Thymus (tissue), 11 donors: ENCODE measurements around the gene GNAI2. TPM values are rescaled to one million over a fixed set of nuclear protein-coding genes. Genes with fewer than 3 reads are reported as not detected.

Source experiments
- DNase-seq, 9 donors: peaks; one replicate each; pipeline ENCODE4 v3.0.0-alpha.2; 2013; ENCODE audit warnings: low spot score in 9 of 9, low read depth in 6 of 9, missing footprints in 1 of 9
- H3K27ac ChIP-seq, 2 donors: one replicate each; pipeline ENCODE4 v1.5.1; 2013; ENCODE audit warnings: control low read depth in 1 of 2, low read depth in 1 of 2, low read length in 1 of 2, mild to moderate bottlenecking in 1 of 2, moderate library complexity in 1 of 2
- H3K27me3 ChIP-seq, 2 donors: one replicate each; pipeline ENCODE4 v1.5.1; 2013; ENCODE audit warnings: low read length in 1 of 2; ENCODE audit not compliant: control insufficient read depth in 2 of 2, insufficient read depth in 1 of 2
- H3K36me3 ChIP-seq, 2 donors: one replicate each; pipeline ENCODE4 v1.5.1; 2013; ENCODE audit warnings: low read length in 1 of 2, mild to moderate bottlenecking in 1 of 2, moderate library complexity in 1 of 2; ENCODE audit not compliant: control insufficient read depth in 2 of 2, insufficient read depth in 2 of 2
- H3K4me1 ChIP-seq, 2 donors: one replicate each; pipeline ENCODE4 v1.5.1; 2013; ENCODE audit warnings: low read length in 2 of 2; ENCODE audit not compliant: control insufficient read depth in 2 of 2, insufficient read depth in 2 of 2
- H3K4me3 ChIP-seq, 2 donors: one replicate each; pipeline ENCODE4 v1.5.1; 2013; ENCODE audit warnings: low read length in 2 of 2, control low read depth in 1 of 2, mild to moderate bottlenecking in 1 of 2
- H3K9me3 ChIP-seq, 2 donors: one replicate each; pipeline ENCODE4 v1.5.1; 2013; ENCODE audit warnings: low read length in 1 of 2, mild to moderate bottlenecking in 1 of 2; ENCODE audit not compliant: control insufficient read depth in 2 of 2, insufficient read depth in 1 of 2
- WGBS: extraction: QIAGEN DNeasy Blood & Tissue Kit; methylation state at CpG from one replicate; pipeline ENCODE4 v1.1.7; 2013; 5-methylcytosine and 5-hydroxymethylcytosine counted together
- polyA plus RNA-seq: library from polyadenylated mRNA; stranded (reverse); fragments of 200-250 nt; gene quantifications from one replicate; pipeline ENCODE4 v1.2.3, GENCODE V29; 2013
- total RNA-seq: library from RNA; stranded (reverse); fragments of 120-200 nt; gene quantifications from one replicate; pipeline ENCODE4 v1.2.4, GENCODE V29; 2013
- donor health status: healthy.

Gene GNAI2
- total and polyA plus RNA-seq, 2 donors: 177 to 187 TPM

DNA sequence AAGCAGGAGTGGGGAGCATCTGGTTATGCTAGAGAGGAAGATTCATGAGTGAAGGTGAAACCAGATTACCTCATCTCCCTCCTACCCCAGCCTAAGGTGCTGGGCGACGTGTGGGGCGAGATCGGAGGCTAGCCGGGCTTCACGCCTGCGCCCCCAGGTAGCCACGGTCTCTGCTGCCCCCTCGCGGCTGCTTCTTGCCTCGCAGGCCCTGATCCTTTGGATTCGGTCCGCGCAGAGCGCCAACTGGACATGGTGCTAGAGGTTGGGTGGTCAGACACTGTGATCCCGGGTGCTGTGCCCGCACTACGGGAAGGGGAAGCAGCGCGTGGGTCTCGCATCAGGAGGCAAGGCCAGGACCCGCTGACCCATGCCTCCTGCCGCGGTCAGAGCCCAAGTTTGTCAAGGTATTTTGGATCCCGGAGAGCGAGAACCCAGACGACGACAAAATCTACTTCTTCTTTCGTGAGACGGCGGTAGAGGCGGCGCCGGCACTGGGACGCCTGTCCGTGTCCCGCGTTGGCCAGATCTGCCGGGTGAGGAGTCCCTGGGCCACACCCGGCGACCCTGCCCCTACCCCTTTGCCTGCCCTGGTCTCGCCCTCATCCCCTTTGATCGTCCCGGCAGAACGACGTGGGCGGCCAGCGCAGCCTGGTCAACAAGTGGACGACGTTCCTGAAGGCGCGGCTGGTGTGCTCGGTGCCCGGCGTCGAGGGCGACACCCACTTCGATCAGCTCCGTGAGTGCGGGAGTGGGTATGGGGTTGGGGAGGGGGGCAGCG lies 37.1 kb downstream of the GNAI2 start:
- DNase-seq: peak in 7 of 9 donors; percentile 39 to 85 (median 73)
- 5% methylated on average over 61 of the region's 61 CpGs for WGBS

DNA sequence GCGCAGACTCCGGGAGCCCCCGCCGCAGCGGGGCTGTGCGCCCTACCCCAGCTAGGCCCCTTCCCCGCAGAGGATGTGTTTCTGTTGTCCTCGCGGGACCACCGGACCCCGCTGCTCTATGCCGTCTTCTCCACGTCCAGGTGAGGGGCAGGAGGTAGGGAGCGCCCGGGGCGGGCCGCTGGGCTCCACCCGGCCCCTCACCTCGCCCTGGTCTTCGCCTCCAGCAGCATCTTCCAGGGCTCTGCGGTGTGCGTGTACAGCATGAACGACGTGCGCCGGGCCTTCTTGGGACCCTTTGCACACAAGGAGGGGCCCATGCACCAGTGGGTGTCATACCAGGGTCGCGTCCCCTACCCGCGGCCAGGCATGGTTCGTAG lies 37.7 kb downstream of the GNAI2 start:
- Histone ChIP-seq H3K27me3 (peaks cover 50 to 85% of the 10 kb centered on the region in 2 donors), H3K4me1 (peaks cover 0 to 20% of the 10 kb centered on the region in 2 donors), H3K4me3 (no peak overlapping the region), H3K9me3 (peaks cover 0 to 23% of the 10 kb centered on the region in 2 donors), H3K36me3 (no peaks in the 10 kb centered on the region), H3K27ac (no peak overlapping the region)
- 40% methylated on average over 31 of the region's 31 CpGs for WGBS
- no peak for DNase-seq

More for the DNA sequence above, 37.1 kb downstream of the GNAI2 start:
- Histone ChIP-seq H3K27ac (no peak overlapping the region), H3K36me3 (no peaks in the 10 kb centered on the region), H3K4me1 (peaks cover 0 to 20% of the 10 kb centered on the region in 2 donors), H3K9me3 (peaks cover 0 to 23% of the 10 kb centered on the region in 2 donors), H3K4me3 (no peak overlapping the region), H3K27me3 (peaks cover 50 to 85% of the 10 kb centered on the region in 2 donors)

DNA sequence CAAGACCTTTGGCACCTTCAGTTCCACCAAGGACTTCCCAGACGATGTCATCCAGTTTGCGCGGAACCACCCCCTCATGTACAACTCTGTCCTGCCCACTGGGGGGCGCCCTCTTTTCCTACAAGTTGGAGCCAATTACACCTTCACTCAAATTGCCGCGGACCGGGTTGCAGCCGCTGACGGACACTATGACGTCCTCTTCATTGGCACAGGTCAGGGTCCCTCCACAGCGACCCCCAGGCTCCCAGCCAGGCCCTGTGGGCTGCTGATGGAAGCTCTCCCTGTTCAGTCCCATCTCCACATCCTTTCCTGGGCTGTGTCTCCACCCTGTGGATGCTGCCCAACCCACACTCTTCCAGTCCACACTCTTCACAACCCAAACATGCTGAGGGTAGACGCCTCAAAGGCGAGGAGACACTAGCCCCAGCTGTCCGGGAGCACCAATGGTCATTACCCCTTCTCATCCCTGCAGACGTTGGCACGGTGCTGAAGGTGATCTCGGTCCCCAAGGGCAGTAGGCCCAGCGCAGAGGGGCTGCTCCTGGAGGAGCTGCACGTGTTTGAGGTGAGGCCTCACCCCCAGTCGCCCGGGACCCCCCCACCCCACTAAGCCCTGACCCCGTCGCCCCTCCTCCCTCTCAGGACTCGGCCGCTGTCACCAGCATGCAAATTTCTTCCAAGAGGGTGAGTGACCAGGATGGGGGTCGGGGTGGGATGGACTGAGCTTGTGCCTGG lies 38.5 kb downstream of the GNAI2 start:
- H3K4me1 ChIP-seq: peaks cover 0 to 20% of the 10 kb centered on the region in 2 donors
- no peak overlapping the region for H3K4me3 ChIP-seq
- DNase-seq: peak in 2 of 9 donors; percentile 62 to 67
- H3K9me3 ChIP-seq: peaks cover 0 to 23% of the 10 kb centered on the region in 2 donors
- H3K27me3 ChIP-seq: peaks cover 48 to 85% of the 10 kb centered on the region in 2 donors
- H3K36me3 ChIP-seq: no peaks in the 10 kb centered on the region
- no peak overlapping the region for H3K27ac ChIP-seq
- 11% methylated on average over 26 of the region's 26 CpGs for WGBS

DNA sequence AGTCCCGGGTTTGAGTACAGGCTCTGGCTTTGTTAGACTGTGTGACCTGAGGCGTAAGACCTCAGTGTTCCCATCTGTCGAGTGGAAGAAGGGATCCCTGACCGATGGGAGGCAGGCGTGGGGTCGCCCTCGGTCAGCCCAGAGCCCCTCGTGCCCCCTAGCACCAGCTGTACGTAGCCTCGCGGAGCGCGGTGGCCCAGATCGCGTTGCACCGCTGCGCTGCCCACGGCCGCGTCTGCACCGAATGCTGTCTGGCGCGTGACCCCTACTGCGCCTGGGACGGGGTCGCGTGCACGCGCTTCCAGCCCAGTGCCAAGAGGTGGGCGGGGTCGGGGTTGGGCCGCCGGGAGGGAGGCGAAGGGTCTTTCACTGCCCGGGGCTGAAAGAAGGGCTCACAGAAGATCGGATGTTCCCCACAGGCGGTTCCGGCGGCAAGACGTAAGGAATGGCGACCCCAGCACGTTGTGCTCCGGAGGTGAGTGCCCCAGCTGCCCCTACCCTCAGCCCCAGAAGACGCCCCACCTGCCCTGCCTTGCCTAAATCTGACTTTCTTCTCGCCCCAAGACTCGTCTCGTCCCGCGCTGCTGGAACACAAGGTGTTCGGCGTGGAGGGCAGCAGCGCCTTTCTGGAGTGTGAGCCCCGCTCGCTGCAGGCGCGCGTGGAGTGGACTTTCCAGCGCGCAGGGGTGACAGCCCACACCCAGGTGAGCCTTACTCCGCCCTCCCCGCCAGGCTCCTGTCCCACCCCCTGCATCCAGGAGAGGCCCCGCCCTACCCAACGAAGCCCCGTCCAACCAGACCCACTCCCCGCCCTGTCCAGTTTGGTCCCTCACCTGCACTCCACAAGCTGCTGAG lies 39.4 kb downstream of the GNAI2 start:
- H3K4me3 ChIP-seq: no peak overlapping the region
- H3K36me3 ChIP-seq: no peaks in the 10 kb centered on the region
- peaks cover 48 to 77% of the 10 kb centered on the region in 2 donors for H3K27me3 ChIP-seq
- peaks cover 0 to 20% of the 10 kb centered on the region in 2 donors for H3K4me1 ChIP-seq
- no peak for DNase-seq
- H3K9me3 ChIP-seq: peaks cover 0 to 23% of the 10 kb centered on the region in 2 donors
- 8% methylated on average over 65 of the region's 65 CpGs for WGBS
- no peak overlapping the region for H3K27ac ChIP-seq

DNA sequence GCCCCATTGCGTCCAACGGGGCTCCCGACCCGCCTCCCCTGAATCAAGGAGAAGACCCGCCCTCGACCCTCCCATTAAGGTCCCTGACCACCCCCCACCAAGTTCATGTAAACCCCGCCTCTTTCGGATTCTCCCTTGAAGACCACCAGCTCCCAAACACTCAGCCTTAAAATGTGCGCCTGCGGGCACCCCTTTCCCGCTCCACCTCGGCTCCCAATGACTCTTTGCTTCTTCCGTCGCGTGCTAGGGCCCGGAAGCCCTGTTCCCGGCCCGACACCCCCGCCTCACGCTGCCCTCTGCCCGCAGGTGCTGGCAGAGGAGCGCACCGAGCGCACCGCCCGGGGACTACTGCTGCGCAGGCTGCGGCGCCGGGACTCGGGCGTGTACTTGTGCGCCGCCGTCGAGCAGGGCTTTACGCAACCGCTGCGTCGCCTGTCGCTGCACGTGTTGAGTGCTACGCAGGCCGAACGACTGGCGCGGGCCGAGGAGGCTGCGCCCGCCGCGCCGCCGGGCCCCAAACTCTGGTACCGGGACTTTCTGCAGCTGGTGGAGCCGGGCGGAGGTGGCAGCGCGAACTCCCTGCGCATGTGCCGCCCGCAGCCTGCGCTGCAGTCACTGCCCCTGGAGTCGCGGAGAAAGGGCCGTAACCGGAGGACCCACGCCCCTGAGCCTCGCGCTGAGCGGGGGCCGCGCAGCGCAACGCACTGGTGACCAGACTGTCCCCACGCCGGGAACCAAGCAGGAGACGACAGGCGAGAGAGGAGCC lies 40.2 kb downstream of the GNAI2 start:
- WGBS: 13% methylated on average over 79 of the region's 79 CpGs
- peaks cover 0 to 20% of the 10 kb centered on the region in 2 donors for H3K4me1 ChIP-seq

DNA sequence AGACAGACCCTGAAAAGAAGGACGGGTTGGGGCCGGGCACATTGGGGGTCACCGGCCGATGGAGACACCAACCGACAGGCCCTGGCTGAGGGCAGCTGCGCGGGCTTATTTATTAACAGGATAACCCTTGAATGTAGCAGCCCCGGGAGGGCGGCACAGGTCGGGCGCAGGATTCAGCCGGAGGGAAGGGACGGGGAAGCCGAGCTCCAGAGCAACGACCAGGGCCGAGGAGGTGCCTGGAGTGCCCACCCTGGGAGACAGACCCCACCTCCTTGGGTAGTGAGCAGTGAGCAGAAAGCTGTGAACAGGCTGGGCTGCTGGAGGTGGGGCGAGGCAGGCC lies 40.7 kb downstream of the GNAI2 start:
- DNase-seq: no peak
- H3K4me1 ChIP-seq: peaks cover 0 to 20% of the 10 kb centered on the region in 2 donors
- 73% methylated on average over 17 of the region's 17 CpGs for WGBS
- peaks cover 48 to 74% of the 10 kb centered on the region in 2 donors for H3K27me3 ChIP-seq
- no peak overlapping the region for H3K4me3 ChIP-seq
- H3K36me3 ChIP-seq: no peaks in the 10 kb centered on the region
- peaks cover 0 to 23% of the 10 kb centered on the region in 2 donors for H3K9me3 ChIP-seq
- H3K27ac ChIP-seq: no peak overlapping the region

More for the DNA sequence above, 40.2 kb downstream of the GNAI2 start:
- no peak overlapping the region for H3K27ac ChIP-seq
- DNase-seq: peak in 2 of 9 donors; percentile 26 to 45
- H3K4me3 ChIP-seq: peak overlapping the region in 1 of 2 donors; percentile 14
- H3K9me3 ChIP-seq: peaks cover 0 to 23% of the 10 kb centered on the region in 2 donors
- H3K27me3 ChIP-seq: peaks cover 48 to 75% of the 10 kb centered on the region in 2 donors
- no peaks in the 10 kb centered on the region for H3K36me3 ChIP-seq

DNA sequence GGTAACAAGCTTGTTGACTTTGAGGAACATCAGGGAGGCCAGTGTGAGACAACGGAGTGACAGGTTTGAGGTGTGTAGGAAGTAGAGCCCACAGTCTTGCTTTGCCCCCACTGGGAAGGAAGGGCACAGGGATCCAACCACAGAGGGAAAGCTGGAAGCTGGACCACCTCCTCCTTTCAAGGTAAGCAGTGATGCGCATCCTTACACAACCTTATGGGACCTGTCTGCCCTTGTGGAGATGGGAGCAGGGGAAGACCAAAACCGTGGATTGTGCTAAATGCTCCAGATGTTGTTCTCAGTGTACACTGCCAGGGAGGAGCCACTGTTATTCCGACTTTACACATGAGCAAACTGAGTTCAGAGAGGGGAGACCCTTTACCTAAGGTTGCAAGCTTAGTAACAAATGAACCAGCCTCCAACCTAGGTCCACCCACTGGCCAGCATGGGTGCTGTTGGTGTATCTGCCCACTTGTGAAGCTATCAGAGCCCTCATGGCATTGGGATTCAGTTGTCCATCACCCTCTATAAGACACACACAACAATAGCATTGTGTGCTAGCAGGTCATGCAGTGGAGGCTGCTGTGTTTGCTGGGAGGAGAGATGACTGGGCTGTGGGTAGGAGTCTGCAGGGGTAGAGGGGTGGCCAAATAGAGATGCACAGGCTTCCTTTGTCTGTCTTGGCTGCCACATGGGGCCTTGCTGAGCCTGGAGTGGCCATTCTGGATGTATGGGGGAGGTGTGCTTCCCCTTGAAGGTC lies 42.3 kb downstream of the GNAI2 start:
- Histone ChIP-seq H3K36me3 (no peaks in the 10 kb centered on the region), H3K9me3 (peaks cover 0 to 19% of the 10 kb centered on the region in 2 donors), H3K27me3 (peaks cover 45 to 63% of the 10 kb centered on the region in 2 donors), H3K27ac (no peak overlapping the region), H3K4me3 (no peak overlapping the region), H3K4me1 (peaks cover 0 to 14% of the 10 kb centered on the region in 2 donors)
- 95% methylated on average over 4 of the region's 4 CpGs for WGBS
- DNase-seq: no peak

DNA sequence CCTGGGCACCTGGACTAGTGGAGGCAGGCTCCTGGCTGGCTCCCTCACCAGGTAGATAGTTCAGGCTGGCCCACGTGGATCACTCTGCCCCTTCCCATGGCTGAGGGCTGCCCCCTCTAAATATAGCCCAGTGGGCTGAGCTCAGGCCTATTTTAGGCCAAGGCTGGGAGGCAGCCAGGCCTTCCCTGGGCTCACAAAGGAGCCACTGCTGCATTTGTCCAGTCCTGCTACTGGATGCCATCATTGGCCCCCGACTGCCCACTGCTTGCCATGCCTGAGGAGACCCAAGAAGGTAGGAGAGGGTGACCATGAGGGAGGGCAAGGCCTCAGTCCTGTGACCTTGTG lies 42.8 kb downstream of the GNAI2 start, which contains the start of gene LSMEM2:
Gene LSMEM2 (plus strand): TSS at position 208 of the 345 bp plus-strand sequence. CDS start 27 bp downstream, at position 235.
- Histone ChIP-seq H3K4me1 (peaks cover 0 to 12% of the 10 kb centered on the region in 2 donors), H3K27ac (no peak within 1 kb of the TSS), H3K36me3 (no peaks in the 10 kb centered on the region), H3K9me3 (peaks cover 0 to 18% of the 10 kb centered on the region in 2 donors), H3K27me3 (peaks cover 39 to 57% of the 10 kb centered on the region in 2 donors), H3K4me3 (no peak within 1 kb of the TSS)
- DNase-seq: no peak
- 84% methylated on average over 2 of the region's 2 CpGs for WGBS
